MG63 (cell line): ENCODE data around the gene GOLGA6A. TPM values are rescaled to one million over a fixed set of nuclear protein-coding genes. Genes with fewer than 3 reads are reported as not detected.

Experiments
- DNase-seq: peaks from one replicate; pipeline ENCODE4 v3.0.0-alpha.2; 2020
- H3K27me3 ChIP-seq: fragments of 250-450 bp; sonication (Bioruptor Pico); 2 replicates; pipeline ENCODE4 v1.5.1; 2020; ENCODE audit warnings: mild to moderate bottlenecking, moderate library complexity
- H3K36me3 ChIP-seq: fragments of 250-450 bp; sonication (Bioruptor Pico); 2 replicates; pipeline ENCODE4 v1.5.1; 2020; ENCODE audit warnings: mild to moderate bottlenecking, moderate library complexity
- H3K4me3 ChIP-seq: fragments of 250-450 bp; sonication (Bioruptor Pico); 2 replicates; pipeline ENCODE4 v1.5.1; 2020; ENCODE audit warnings: mild to moderate bottlenecking, moderate library complexity
- H3K9me3 ChIP-seq: fragments of 250-450 bp; sonication (Bioruptor Pico); 2 replicates; pipeline ENCODE4 v1.5.1; 2020; ENCODE audit warnings: mild to moderate bottlenecking, moderate library complexity
- total RNA-seq: library from RNA; depleted of rRNA; stranded (reverse); fragments of >200 nt; shearing (Covaris generic); gene quantifications from 2 replicates; pipeline ENCODE4 v1.2.3, GENCODE V29; 2014; ENCODE audit warnings: low replicate concordance; rRNA removed

The GOLGA6A gene
- total RNA-seq, 1 experiment from 2014 or later, result not detected

GRCh38 chr15:74032606-74033561, 49.5 kb downstream of the GOLGA6A start:
- Histone ChIP-seq H3K36me3 (peaks cover 85% of the 10 kb centered on the region), H3K4me3 (no peak overlapping the region), H3K27me3 (no peaks in the 10 kb centered on the region), H3K9me3 (no peaks in the 10 kb centered on the region)
- no peak for DNase-seq

- no peaks in the 10 kb centered on the region for H3K27me3 ChIP-seq
- DNase-seq, result no peak
- peaks cover 85% of the 10 kb centered on the region for H3K36me3 ChIP-seq
- no peaks in the 10 kb centered on the region for H3K9me3 ChIP-seq
- no peak overlapping the region for H3K4me3 ChIP-seq
These were observed 50.3 kb downstream of the GOLGA6A start for GRCh38 chr15:74032046-74032445.

- Histone ChIP-seq H3K36me3 (peaks cover 83% of the 10 kb centered on the region), H3K9me3 (no peaks in the 10 kb centered on the region), H3K4me3 (no peak overlapping the region), H3K27me3 (no peaks in the 10 kb centered on the region)
- no peak for DNase-seq
These were observed 53.7 kb downstream of the GOLGA6A start for GRCh38 chr15:74028646-74029045.

- no peak for DNase-seq
- Histone ChIP-seq H3K27me3 (no peaks in the 10 kb centered on the region), H3K4me3 (no peak overlapping the region), H3K36me3 (peaks cover 81% of the 10 kb centered on the region), H3K9me3 (no peaks in the 10 kb centered on the region)
These were observed 54.7 kb downstream of the GOLGA6A start for GRCh38 chr15:74027688-74028087.

- H3K27me3 ChIP-seq, result no peaks in the 10 kb centered on the region
- peaks cover 79% of the 10 kb centered on the region for H3K36me3 ChIP-seq
- no peaks in the 10 kb centered on the region for H3K9me3 ChIP-seq
- DNase-seq, result no peak
- H3K4me3 ChIP-seq, result no peak overlapping the region
These were observed 56.9 kb downstream of the GOLGA6A start for GRCh38 chr15:74025436-74025835.

- Histone ChIP-seq H3K4me3 (no peak overlapping the region), H3K36me3 (peaks cover 78% of the 10 kb centered on the region), H3K27me3 (no peaks in the 10 kb centered on the region), H3K9me3 (no peaks in the 10 kb centered on the region)
- no peak for DNase-seq
These were observed 57.7 kb downstream of the GOLGA6A start for GRCh38 chr15:74024687-74025086.

GRCh38 chr15:74022706-74023470, 59.5 kb downstream of the GOLGA6A start:
- Histone ChIP-seq H3K9me3 (no peaks in the 10 kb centered on the region), H3K27me3 (no peaks in the 10 kb centered on the region), H3K4me3 (no peak overlapping the region), H3K36me3 (peaks cover 74% of the 10 kb centered on the region)
- no peak for DNase-seq

Other genes starting within 250 kb of the GOLGA6A start
- not detected in 2 replicates for gene TBC1D21, start 209.0 kb downstream of the GOLGA6A start, total RNA-seq
- gene LOXL1, start 156.1 kb downstream of the GOLGA6A start, total RNA-seq, result 206 and 224 TPM in 2 replicates
- 45.3 and 53.1 TPM in 2 replicates for gene STOML1, start 90.3 kb downstream of the GOLGA6A start, total RNA-seq
- 19.5 and 39.8 TPM in 2 replicates for gene PML, start 87.8 kb downstream of the GOLGA6A start, total RNA-seq
- gene ISLR2, start 48.0 kb upstream of the GOLGA6A start, total RNA-seq, result not detected in 2 replicates
- not detected in 2 replicates for gene ISLR, start 91.2 kb upstream of the GOLGA6A start, total RNA-seq
- 1.4 and 1.9 TPM in 2 replicates for gene STRA6, start 120.2 kb upstream of the GOLGA6A start, total RNA-seq
- not detected in 2 replicates for gene CCDC33, start 153.8 kb upstream of the GOLGA6A start, total RNA-seq